ENCODE measurements around the gene SLC25A30. TPM values are rescaled to one million over a fixed set of nuclear protein-coding genes. Genes with fewer than 3 reads are reported as not detected.

The SLC25A30 gene
- total RNA-seq, 1 donor from 2014 or later = 21.9 TPM

- Mint-ChIP-seq H3K27ac (ENCODE audit: unreplicated experiment) (no peak overlapping the region), H3K4me1 (ENCODE audit: unreplicated experiment) (peaks cover 26% of the 10 kb centered on the region), H3K4me3 (ENCODE audit: unreplicated experiment) (peak overlapping the region; percentile 94)
Observed at GRCh38 chr13:45416516-45417128, 1.6 kb downstream of the SLC25A30 start.

GRCh38 chr13:45415112-45415511, 3.1 kb downstream of the SLC25A30 start:
- Mint-ChIP-seq H3K36me3 (ENCODE audit: low read depth, unreplicated experiment) (no peaks in the 10 kb centered on the region), H3K27ac (ENCODE audit: unreplicated experiment) (peak overlapping the region; percentile 52), H3K4me3 (ENCODE audit: unreplicated experiment) (no peak overlapping the region)

More at GRCh38 chr13:45416516-45417128, 1.6 kb downstream of the SLC25A30 start:
- Mint-ChIP-seq H3K9me3 (ENCODE audit: unreplicated experiment) (no peaks in the 10 kb centered on the region), H3K27me3 (ENCODE audit: unreplicated experiment) (no peaks in the 10 kb centered on the region), H3K36me3 (ENCODE audit: low read depth, unreplicated experiment) (no peaks in the 10 kb centered on the region)
- TF ChIP-seq CTCF (IDR thresholded peaks at IDR 0.05; ENCODE audit: unreplicated experiment) = no peak
- no peak for DNase-seq (ENCODE audit: low spot score)

GRCh38 chr13:45413826-45414307, 4.3 kb downstream of the SLC25A30 start:
- Mint-ChIP-seq H3K9me3 (ENCODE audit: unreplicated experiment) (no peaks in the 10 kb centered on the region), H3K27me3 (ENCODE audit: unreplicated experiment) (no peaks in the 10 kb centered on the region), H3K27ac (ENCODE audit: unreplicated experiment) (no peak overlapping the region), H3K36me3 (ENCODE audit: low read depth, unreplicated experiment) (no peaks in the 10 kb centered on the region), H3K4me3 (ENCODE audit: unreplicated experiment) (no peak overlapping the region), H3K4me1 (ENCODE audit: unreplicated experiment) (peaks cover 26% of the 10 kb centered on the region)
- TF ChIP-seq CTCF (IDR thresholded peaks at IDR 0.05; ENCODE audit: unreplicated experiment) = no peak
- no peak for DNase-seq (ENCODE audit: low spot score)

More at GRCh38 chr13:45415112-45415511, 3.1 kb downstream of the SLC25A30 start:
- TF ChIP-seq CTCF (IDR thresholded peaks at IDR 0.05; ENCODE audit: unreplicated experiment) = no peak
- Mint-ChIP-seq H3K27me3 (ENCODE audit: unreplicated experiment) (no peaks in the 10 kb centered on the region), H3K9me3 (ENCODE audit: unreplicated experiment) (no peaks in the 10 kb centered on the region), H3K4me1 (ENCODE audit: unreplicated experiment) (peaks cover 25% of the 10 kb centered on the region)
- DNase-seq (ENCODE audit: low spot score) = no peak

GRCh38 chr13:45412274-45413049, 5.7 kb downstream of the SLC25A30 start:
- H3K27me3 Mint-ChIP-seq (ENCODE audit: unreplicated experiment) = no peaks in the 10 kb centered on the region
- DNase-seq (ENCODE audit: low spot score) = no peak
- peaks cover 5% of the 10 kb centered on the region for H3K36me3 Mint-ChIP-seq (ENCODE audit: low read depth, unreplicated experiment)
- no peaks in the 10 kb centered on the region for H3K9me3 Mint-ChIP-seq (ENCODE audit: unreplicated experiment)
- H3K27ac Mint-ChIP-seq (ENCODE audit: unreplicated experiment) = no peak overlapping the region
- H3K4me3 Mint-ChIP-seq (ENCODE audit: unreplicated experiment) = no peak overlapping the region
- TF ChIP-seq CTCF (IDR thresholded peaks at IDR 0.05; ENCODE audit: unreplicated experiment) = no peak
- peaks cover 23% of the 10 kb centered on the region for H3K4me1 Mint-ChIP-seq (ENCODE audit: unreplicated experiment)

GRCh38 chr13:45411631-45412030, 6.5 kb downstream of the SLC25A30 start:
- no peak for DNase-seq (ENCODE audit: low spot score)
- Mint-ChIP-seq H3K4me3 (ENCODE audit: unreplicated experiment) (no peak overlapping the region), H3K4me1 (ENCODE audit: unreplicated experiment) (peaks cover 14% of the 10 kb centered on the region), H3K36me3 (ENCODE audit: low read depth, unreplicated experiment) (peaks cover 9% of the 10 kb centered on the region), H3K27me3 (ENCODE audit: unreplicated experiment) (no peaks in the 10 kb centered on the region), H3K9me3 (ENCODE audit: unreplicated experiment) (no peaks in the 10 kb centered on the region), H3K27ac (ENCODE audit: unreplicated experiment) (no peak overlapping the region)
- no peak for TF ChIP-seq CTCF (IDR thresholded peaks at IDR 0.05; ENCODE audit: unreplicated experiment)

Measured in endothelial cell (in vitro differentiated cells).